Loucy (cell line): Measurements from ENCODE around the gene SAMD8.

Source experiments
- H2AFZ ChIP-seq: fragments of 200-600 bp; sonication (generic); 2 replicates; pipeline ENCODE4 v1.6.0; 2016; ENCODE audit warnings: antibody characterized with exemption, mild to moderate bottlenecking, low read length, moderate library complexity
- H3F3A ChIP-seq: fragments of 200-600 bp; 2 replicates; pipeline ENCODE4 v1.6.0; 2016; ENCODE audit warnings: antibody characterized with exemption, low read depth, mild to moderate bottlenecking
- H3K27me3 ChIP-seq: fragments of 200-600 bp; sonication (generic); 2 replicates; pipeline ENCODE4 v1.6.1; 2014; ENCODE audit warnings: low read length, mild to moderate bottlenecking; ENCODE audit not compliant: insufficient read depth, poor library complexity, severe bottlenecking
- H3K36me3 ChIP-seq: fragments of 200-600 bp; sonication (generic); 2 replicates; pipeline ENCODE4 v1.6.1; 2016; ENCODE audit warnings: low read length; ENCODE audit not compliant: insufficient read depth
- H3K4me1 ChIP-seq: fragments of 200-600 bp; sonication (generic); 2 replicates; pipeline ENCODE4 v1.5.1; 2014; ENCODE audit warnings: low read length, mild to moderate bottlenecking; ENCODE audit not compliant: insufficient read depth, poor library complexity, severe bottlenecking
- H3K4me2 ChIP-seq: fragments of 200-600 bp; sonication (generic); 2 replicates; pipeline ENCODE4 v1.6.0; 2014; ENCODE audit warnings: antibody characterized with exemption, low read length, low read depth, mild to moderate bottlenecking; ENCODE audit not compliant: poor library complexity, severe bottlenecking
- H3K4me3 ChIP-seq: fragments of 200-600 bp; sonication (generic); 2 replicates; pipeline ENCODE4 v1.5.1; 2014; ENCODE audit warnings: low read length, mild to moderate bottlenecking, mixed read lengths; ENCODE audit not compliant: poor library complexity, severe bottlenecking
- H3K79me2 ChIP-seq: fragments of 200-600 bp; sonication (generic); 2 replicates; pipeline ENCODE4 v1.6.1; 2014; ENCODE audit warnings: low read length; ENCODE audit not compliant: insufficient read depth
- H3K9ac ChIP-seq: fragments of 200-600 bp; sonication (generic); 2 replicates; pipeline ENCODE4 v1.6.0; 2014; ENCODE audit warnings: mild to moderate bottlenecking, low read depth, low read length, moderate library complexity; ENCODE audit not compliant: poor library complexity, severe bottlenecking
- H3K9me2 ChIP-seq: fragments of 200-600 bp; sonication (generic); replicated peaks from 2 replicates; pipeline ENCODE4 v1.6.1; 2016; ENCODE audit warnings: low read depth, low read length, mixed read lengths
- H3K9me3 ChIP-seq: fragments of 200-600 bp; sonication (generic); 2 replicates; pipeline ENCODE4 v1.6.1; 2014; ENCODE audit warnings: mild to moderate bottlenecking, antibody characterized with exemption, low read length, low read depth; ENCODE audit not compliant: insufficient read depth
- H4K20me1 ChIP-seq: fragments of 200-600 bp; sonication (generic); 2 replicates; pipeline ENCODE4 v1.6.0; 2014; ENCODE audit warnings: antibody characterized with exemption, low read length, mild to moderate bottlenecking; ENCODE audit not compliant: insufficient read depth, poor library complexity, severe bottlenecking
- EZH2phosphoT487 ChIP-seq: fragments of 200-600 bp; IDR thresholded peaks from 2 replicates; pipeline ENCODE4 v1.6.1; 2018; ENCODE audit warnings: antibody characterized with exemption, mild to moderate bottlenecking, moderate library complexity, borderline replicate concordance
- TF ChIP-seq, protein P1 (sequence below): fragments of 200-600 bp; sonication (generic); conservative IDR thresholded peaks from 2 replicates; pipeline ENCODE4 v1.5.1; 2014; ENCODE audit warnings: mild to moderate bottlenecking, antibody characterized with exemption, low read length

Gene SAMD8

GRCh38 chr10:75145590-75145989, 34.1 kb downstream of the SAMD8 start:
- no peak overlapping the region for H3K4me3 ChIP-seq
- peaks cover 3% of the 10 kb centered on the region; the same call in 1 of the 2 replicates for H3K36me3 ChIP-seq
- no peaks in the 10 kb centered on the region for H3K9me2 ChIP-seq
- H2AFZ ChIP-seq, result no peak overlapping the region
- no peaks in the 10 kb centered on the region for H3K9me3 ChIP-seq
- H3K4me2 ChIP-seq, result no peak overlapping the region
- H3F3A ChIP-seq, result no peaks in the 10 kb centered on the region
- H3K9ac ChIP-seq, result no peak overlapping the region
- no peaks in the 10 kb centered on the region for H3K27me3 ChIP-seq
- H3K4me1 ChIP-seq, result peaks cover 6% of the 10 kb centered on the region
- TF ChIP-seq, protein P1, sequence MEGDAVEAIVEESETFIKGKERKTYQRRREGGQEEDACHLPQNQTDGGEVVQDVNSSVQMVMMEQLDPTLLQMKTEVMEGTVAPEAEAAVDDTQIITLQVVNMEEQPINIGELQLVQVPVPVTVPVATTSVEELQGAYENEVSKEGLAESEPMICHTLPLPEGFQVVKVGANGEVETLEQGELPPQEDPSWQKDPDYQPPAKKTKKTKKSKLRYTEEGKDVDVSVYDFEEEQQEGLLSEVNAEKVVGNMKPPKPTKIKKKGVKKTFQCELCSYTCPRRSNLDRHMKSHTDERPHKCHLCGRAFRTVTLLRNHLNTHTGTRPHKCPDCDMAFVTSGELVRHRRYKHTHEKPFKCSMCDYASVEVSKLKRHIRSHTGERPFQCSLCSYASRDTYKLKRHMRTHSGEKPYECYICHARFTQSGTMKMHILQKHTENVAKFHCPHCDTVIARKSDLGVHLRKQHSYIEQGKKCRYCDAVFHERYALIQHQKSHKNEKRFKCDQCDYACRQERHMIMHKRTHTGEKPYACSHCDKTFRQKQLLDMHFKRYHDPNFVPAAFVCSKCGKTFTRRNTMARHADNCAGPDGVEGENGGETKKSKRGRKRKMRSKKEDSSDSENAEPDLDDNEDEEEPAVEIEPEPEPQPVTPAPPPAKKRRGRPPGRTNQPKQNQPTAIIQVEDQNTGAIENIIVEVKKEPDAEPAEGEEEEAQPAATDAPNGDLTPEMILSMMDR, result no peak
- peaks cover 19% of the 10 kb centered on the region; the same call in 1 of the 2 replicates for H3K79me2 ChIP-seq
- no peaks in the 10 kb centered on the region for H4K20me1 ChIP-seq

DNA sequence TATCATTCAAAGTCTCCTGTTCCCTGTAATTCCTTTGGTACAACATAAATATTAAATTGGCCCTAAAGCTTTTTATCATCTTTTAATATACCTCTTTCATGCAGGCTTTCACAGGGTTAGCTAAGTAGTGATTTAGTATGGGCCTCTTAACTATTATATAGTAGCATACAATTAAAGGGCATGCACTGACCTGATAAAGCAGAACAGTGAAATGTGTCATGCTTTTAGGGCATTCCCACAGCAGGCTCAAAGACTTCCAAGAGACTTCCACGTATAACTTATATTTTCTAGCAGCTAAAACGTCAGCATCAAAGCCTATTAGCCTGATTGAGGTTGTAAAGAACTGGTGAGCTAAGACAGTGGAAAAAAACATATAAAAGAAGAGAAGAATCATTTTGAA, 35.3 kb downstream of the SAMD8 start:
- H3K27me3 ChIP-seq, result no peaks in the 10 kb centered on the region
- H3K4me1 ChIP-seq, result peaks cover 6% of the 10 kb centered on the region
- no peak overlapping the region for H3K9ac ChIP-seq
- no peaks in the 10 kb centered on the region for H3K9me2 ChIP-seq
- peaks cover 13% of the 10 kb centered on the region; the same call in 1 of the 2 replicates for H3K36me3 ChIP-seq
- no peaks in the 10 kb centered on the region for H3F3A ChIP-seq
- H3K79me2 ChIP-seq, result peaks cover 19% of the 10 kb centered on the region; the same call in 1 of the 2 replicates
- no peak overlapping the region for H3K4me3 ChIP-seq
- H4K20me1 ChIP-seq, result no peaks in the 10 kb centered on the region
- H3K9me3 ChIP-seq, result no peaks in the 10 kb centered on the region
- no peak overlapping the region for H2AFZ ChIP-seq
- TF ChIP-seq, protein P1, result no peak
- TF ChIP-seq EZH2phosphoT487, result no peak
- H3K4me2 ChIP-seq, result no peak overlapping the region

GRCh38 chr10:75150656-75151055, 39.2 kb downstream of the SAMD8 start:
- Histone ChIP-seq H3K27me3 (no peaks in the 10 kb centered on the region), H3K79me2 (peaks cover 7% of the 10 kb centered on the region; the same call in 1 of the 2 replicates)

More at GRCh38 chr10:75150656-75151055, 39.2 kb downstream of the SAMD8 start:
- no peak overlapping the region for H3K9ac ChIP-seq
- no peaks in the 10 kb centered on the region for H4K20me1 ChIP-seq
- H3K9me3 ChIP-seq, result no peaks in the 10 kb centered on the region
- no peak overlapping the region for H3K4me2 ChIP-seq
- no peak overlapping the region for H2AFZ ChIP-seq
- H3K9me2 ChIP-seq, result no peaks in the 10 kb centered on the region
- TF ChIP-seq EZH2phosphoT487, result no peak
- TF ChIP-seq, protein P1, result no peak
- H3K4me1 ChIP-seq, result peaks cover 1% of the 10 kb centered on the region
- H3F3A ChIP-seq, result no peaks in the 10 kb centered on the region
- H3K36me3 ChIP-seq, result peaks cover 24% of the 10 kb centered on the region; the same call in 1 of the 2 replicates
- no peak overlapping the region for H3K4me3 ChIP-seq
